ENCODE data around the gene ETNK2. TPM values are rescaled to one million over a fixed set of nuclear protein-coding genes. Genes with fewer than 3 reads are reported as not detected.

ETNK2 gene
- total and polyA plus RNA-seq, 2 of the 13 experiments (the other 11 are each of a cell fraction or from before 2014, with no cell fraction given), result 15.5 to 42.8 TPM

- TF ChIP-seq SIX1 (CRISPR knock-in tag; IDR thresholded peaks at IDR 0.05; ENCODE audit: borderline replicate concordance), result no peak
- TF ChIP-seq, protein P1, sequence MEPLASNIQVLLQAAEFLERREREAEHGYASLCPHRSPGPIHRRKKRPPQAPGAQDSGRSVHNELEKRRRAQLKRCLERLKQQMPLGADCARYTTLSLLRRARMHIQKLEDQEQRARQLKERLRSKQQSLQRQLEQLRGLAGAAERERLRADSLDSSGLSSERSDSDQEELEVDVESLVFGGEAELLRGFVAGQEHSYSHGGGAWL (CRISPR knock-in tag; IDR thresholded peaks at IDR 0.05), result no peak
- TF ChIP-seq, protein P2, sequence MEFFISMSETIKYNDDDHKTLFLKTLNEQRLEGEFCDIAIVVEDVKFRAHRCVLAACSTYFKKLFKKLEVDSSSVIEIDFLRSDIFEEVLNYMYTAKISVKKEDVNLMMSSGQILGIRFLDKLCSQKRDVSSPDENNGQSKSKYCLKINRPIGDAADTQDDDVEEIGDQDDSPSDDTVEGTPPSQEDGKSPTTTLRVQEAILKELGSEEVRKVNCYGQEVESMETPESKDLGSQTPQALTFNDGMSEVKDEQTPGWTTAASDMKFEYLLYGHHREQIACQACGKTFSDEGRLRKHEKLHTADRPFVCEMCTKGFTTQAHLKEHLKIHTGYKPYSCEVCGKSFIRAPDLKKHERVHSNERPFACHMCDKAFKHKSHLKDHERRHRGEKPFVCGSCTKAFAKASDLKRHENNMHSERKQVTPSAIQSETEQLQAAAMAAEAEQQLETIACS (CRISPR knock-in tag; IDR thresholded peaks at IDR 0.05), result no peak
- TF ChIP-seq KDM6A (CRISPR knock-in tag; IDR thresholded peaks at IDR 0.05; ENCODE audit: low read depth), result no peak
- no peak for TF ChIP-seq FOXA3 (CRISPR knock-in tag; IDR thresholded peaks at IDR 0.05)
Measured at GRCh38 chr1:204087893-204088528, 63.8 kb downstream of the ETNK2 start (continued).

- H3K27ac ChIP-seq (ENCODE audit: extremely low read length, insufficient read depth, low read length), result no peak overlapping the region
- intact Hi-C loops (cut with micrococcal nuclease; ENCODE audit: unreplicated experiment), result no loop called here
Measured at GRCh38 chr1:204087181-204087892, 64.5 kb downstream of the ETNK2 start.

More at GRCh38 chr1:204087181-204087892, 64.5 kb downstream of the ETNK2 start:
- ChIA-PET POLR2A (no interaction called here), CTCF (ENCODE audit: low intra/inter-chr PET ratio, low total read pairs) (no interaction called here)
- Histone ChIP-seq H3K4me1 (ENCODE audit: insufficient read depth, low read length) (peaks cover 61% of the 10 kb centered on the region), H3K9ac (ENCODE audit: insufficient read depth, low read depth, low read length) (no peak overlapping the region), H3K79me2 (ENCODE audit: insufficient read depth, low read length) (peaks cover 87% of the 10 kb centered on the region), H3K4me2 (ENCODE audit: low read depth, low read length) (no peak overlapping the region), H2AFZ (ENCODE audit: low read length) (no peak overlapping the region), H3K36me3 (replicated peaks in 1 of 2; ENCODE audit: control insufficient read depth in 1 of 2, insufficient read depth in 2 of 2, low read length in 2 of 2) (peaks cover 0 to 3% of the 10 kb centered on the region in 2 experiments; a peak in 1 of 5 replicates), H3K4me3 (replicated peaks in 1 of 3; ENCODE audit: insufficient read depth in 1 of 3, low read depth in 2 of 3, low read length in 3 of 3) (no peak overlapping the region), H3K9me3 (ENCODE audit: low read length) (no peaks in the 10 kb centered on the region), H4K20me1 (ENCODE audit: insufficient read depth, low read length) (peaks cover 7% of the 10 kb centered on the region), H3K27me3 (ENCODE audit: control insufficient read depth in 1 of 2, insufficient read depth in 2 of 2, low read length in 2 of 2) (no peaks in the 10 kb centered on the region)
- no peak for DNase-seq (ENCODE audit: low spot score)
- 98% methylated on average over 7 of the region's 8 CpGs for WGBS (ENCODE audit: low lambda C conversion rate)
- in situ Hi-C loops (cut with HindIII; ENCODE audit: extremely low pct_ligation_motif_present, low pct_unique_long_range_greater_than_20kb), result no loop called here
- FAIRE-seq, result no peak
- TF ChIP-seq, protein P3, sequence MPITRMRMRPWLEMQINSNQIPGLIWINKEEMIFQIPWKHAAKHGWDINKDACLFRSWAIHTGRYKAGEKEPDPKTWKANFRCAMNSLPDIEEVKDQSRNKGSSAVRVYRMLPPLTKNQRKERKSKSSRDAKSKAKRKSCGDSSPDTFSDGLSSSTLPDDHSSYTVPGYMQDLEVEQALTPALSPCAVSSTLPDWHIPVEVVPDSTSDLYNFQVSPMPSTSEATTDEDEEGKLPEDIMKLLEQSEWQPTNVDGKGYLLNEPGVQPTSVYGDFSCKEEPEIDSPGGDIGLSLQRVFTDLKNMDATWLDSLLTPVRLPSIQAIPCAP (CRISPR knock-in tag; IDR thresholded peaks at IDR 0.05; ENCODE audit: low read depth), result no peak
- BruUV-seq (replicated peaks), result no TSS peak
- ATAC-seq, result no peak
